HG02571 (cell line): Measurements from ENCODE around the gene SCGB1C2.
"Not testable (repeated sequence)": the region's sequence is repeated elsewhere in the genome, so short reads cannot be mapped to it uniquely, and the experiment has no call there.

Experiments used
- ATAC-seq: cut with Tn5 transposase; IDR thresholded peaks from one replicate; pipeline ENCODE4 v1.9.1; 2021; ENCODE audit warnings: mild to moderate bottlenecking, moderate library complexity; ENCODE audit not compliant: unreplicated experiment

The SCGB1C2 gene

DNA sequence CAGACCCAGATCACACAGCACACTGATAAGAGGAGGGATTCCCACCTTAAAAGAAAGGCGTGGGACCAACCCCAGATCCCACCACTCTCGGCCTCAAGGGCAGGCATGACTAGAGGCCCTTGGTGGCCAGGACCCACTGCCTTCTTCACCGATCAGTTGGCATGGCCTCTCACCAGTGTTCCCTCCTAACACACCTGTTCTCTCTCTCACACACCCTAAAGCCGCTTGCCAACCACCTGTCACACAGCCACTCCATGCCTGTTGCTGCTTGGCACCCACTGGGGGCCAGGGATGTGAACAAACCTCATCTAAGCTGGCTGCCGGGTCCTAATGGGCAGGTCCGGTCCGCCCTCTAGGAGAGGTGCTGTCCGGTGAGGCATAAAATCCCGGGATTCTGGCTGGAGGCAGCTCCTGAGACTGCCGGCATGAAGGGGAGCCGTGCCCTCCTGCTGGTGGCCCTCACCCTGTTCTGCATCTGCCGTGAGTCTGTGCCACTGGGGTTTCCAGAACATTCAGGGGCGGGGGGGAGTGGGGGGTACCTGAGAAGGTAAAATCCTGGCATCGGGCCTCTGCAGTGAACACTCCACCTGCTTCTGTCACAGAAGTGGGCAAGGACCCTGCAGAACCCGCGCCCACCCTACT, at the start of gene SCGB1C2:
SCGB1C2 (plus strand) TSS at position 404 of the 642 bp plus-strand sequence; CDS start at position 426, 22 bp downstream.
- not testable (repeated sequence) for ATAC-seq

DNA sequence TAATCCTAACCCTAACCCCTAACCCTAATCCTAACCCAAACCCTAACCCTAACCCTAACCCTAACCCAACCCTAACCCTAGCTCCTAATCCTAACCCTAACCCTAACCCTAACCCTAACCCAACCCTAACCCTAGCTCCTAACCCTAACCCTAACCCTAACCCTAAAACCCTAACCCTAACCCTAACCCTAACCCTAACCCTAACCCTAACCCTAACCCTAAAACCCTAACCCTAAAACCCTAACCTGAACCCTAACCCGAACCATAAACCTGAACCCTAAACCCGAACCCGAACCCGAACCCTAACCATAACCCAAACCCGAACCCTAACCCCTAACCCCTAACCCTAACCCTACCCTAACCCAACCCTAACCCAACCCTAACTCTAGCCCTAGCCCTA, 24.3 kb upstream of the SCGB1C2 start:
- not testable (repeated sequence) for ATAC-seq

DNA sequence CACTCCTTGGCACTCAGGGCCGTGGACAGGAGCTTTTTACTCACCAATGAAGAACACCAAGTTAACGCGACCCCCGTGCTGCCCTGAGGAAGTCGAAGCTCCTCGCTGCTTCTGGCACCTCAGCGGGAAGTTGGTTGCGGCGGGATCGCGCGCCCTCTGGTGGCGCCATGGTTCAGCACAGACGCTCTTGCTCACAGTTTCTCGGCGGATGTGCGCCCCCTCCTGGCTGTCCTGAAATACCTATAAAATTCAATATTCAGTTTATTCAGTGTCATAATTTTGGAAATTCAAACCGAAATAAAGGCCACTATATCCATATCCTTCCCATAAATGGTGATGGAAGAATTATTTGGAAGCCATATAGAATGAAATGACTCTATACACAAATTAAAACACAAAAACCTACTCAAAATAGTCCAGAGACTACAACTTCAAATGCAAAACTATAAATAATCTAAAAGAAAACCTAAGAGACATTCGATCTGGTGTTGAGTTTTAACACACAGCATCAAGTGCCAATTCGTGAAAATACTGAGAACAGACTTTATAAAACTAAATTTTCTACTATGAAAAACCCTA, 18.9 kb upstream of the SCGB1C2 start:
- not testable (repeated sequence) for ATAC-seq

DNA sequence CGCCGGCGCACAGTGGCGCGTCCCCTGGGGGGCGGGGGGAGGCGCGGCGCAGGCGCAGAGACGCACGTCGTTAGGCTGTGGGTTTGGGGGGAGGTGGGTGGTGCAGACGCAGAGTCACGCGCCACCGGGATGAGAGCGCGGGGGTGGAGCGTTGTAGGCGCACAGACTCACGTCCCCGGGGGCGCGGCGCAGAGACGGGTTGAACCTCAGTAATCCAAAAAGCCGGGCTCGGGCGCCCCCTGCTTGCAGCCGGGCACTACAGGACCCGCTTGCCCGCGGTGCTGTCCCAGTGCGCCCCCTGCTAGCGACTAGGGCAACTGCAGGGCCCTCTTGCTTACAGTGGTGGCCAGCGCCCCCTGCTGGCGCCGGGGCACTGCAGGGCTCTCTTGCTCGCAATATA, 3.4 kb upstream of the SCGB1C2 start:
- ATAC-seq: not testable (repeated sequence)

DNA sequence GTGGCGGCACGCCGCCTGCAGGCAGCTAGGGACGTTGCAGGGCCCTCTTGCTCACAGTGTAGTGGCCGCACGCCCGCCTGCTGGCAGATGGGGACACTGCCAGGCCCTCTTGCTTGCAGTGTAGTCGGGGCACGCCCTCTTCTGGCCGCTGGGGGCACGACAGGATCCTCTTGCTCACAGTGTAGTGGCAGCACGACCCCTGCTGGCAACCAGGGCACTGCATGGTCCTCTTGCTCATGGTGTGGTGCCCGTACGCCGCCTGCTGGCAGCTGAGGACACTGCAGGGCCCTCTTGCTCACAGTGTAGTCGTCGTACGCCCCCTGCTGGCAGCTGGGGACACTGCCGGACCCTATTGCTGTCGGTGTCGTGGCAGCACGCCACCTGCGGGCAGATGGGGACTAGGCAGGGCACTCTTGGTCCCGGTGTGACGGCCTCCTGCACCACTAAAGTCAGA, 3.0 kb upstream of the SCGB1C2 start:
- ATAC-seq: peak; percentile 58

DNA sequence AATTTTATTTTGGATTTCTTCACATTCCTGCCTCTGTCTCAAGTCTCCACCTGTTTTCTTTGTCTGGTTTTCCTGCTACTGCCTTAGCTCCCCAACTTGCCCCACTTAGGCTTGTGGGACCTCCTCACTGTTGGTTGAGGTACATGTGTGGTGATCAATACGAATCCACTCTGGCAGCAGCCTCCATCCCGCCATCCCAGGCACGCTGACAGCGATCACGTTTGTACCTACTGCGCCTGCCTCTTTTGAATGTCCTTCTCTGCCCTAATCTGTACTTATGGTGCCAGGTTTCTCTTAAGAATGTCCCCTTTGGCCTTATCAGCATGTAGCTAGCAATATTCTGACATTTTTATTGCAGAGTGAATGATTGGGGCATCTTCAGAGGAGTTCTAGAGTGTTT, 2.3 kb upstream of the SCGB1C2 start:
- ATAC-seq: not testable (repeated sequence)

DNA sequence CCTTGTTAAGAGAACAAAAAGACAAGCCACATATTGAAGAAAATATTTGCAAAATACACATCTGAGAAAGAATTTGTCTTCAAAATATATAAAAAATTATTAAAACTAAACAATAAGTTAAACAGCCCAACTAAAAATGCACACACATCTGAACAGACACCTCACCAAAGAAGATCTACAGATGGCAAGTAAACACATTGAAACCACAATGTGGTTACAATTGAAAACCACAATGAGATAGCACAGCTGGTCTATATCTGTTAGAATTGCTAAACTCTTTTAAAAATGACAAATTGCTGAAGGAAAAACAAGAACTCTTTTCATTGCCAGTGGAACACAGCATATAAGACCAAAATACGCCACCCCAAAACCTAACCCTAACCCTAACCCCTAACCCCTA, 1.5 kb upstream of the SCGB1C2 start:
- not testable (repeated sequence) for ATAC-seq

DNA sequence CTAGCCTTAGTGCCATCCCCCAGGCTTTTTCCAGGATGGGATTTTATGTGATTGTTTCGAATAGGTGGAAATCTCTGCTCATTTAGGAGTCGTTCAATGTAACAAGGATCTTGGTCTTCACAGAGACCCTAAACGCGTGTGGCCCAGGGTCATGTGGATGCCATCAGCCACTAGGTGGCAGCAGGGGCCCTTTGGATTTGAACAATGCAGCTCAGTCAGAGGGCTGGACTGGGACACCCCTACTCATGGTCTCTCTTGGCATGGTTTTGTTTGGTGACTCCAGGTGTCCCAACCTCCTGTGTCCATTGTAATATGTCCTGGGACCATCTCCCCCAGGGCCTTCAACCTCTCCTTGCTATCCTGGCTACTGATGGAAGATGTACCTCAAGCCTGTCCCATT, 838 bp upstream of the SCGB1C2 start:
- ATAC-seq: not testable (repeated sequence)

DNA sequence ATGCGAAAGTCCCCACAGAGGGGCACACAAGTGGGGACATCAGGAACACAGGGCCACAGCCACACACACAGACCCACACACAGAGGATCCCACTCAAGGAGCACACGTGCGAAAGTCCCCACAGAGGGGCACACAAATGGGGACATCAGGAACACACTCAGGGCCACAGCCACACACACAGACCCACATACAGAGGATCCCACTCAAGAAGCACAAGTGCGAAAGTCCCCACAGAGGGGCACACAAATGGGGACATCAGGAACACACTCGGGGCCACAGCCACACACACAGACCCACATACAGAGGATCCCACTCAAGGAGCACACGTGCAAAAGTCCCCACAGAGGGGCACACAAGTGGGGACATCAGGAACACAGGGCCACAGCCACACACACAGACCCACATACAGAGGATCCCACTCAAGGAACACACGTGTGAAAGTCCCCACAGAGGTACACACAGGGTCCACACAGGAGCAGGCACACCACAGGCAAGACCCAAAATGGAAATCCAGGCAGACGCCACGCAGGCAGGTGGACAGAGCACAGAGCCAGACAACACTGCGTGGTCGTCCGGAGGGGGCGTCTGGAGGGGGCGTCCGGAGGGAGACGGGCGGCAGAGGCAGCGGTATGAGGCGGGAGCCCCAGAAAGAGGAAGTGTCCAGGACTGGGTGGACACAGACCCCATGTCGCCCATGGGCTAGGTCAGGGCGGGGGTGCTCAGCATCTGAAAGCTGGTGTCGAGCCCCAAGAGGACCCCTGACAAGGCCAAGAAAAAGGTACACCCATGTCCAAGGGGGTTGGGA, 2.2 kb downstream of the SCGB1C2 start:
- not testable (repeated sequence) for ATAC-seq

DNA sequence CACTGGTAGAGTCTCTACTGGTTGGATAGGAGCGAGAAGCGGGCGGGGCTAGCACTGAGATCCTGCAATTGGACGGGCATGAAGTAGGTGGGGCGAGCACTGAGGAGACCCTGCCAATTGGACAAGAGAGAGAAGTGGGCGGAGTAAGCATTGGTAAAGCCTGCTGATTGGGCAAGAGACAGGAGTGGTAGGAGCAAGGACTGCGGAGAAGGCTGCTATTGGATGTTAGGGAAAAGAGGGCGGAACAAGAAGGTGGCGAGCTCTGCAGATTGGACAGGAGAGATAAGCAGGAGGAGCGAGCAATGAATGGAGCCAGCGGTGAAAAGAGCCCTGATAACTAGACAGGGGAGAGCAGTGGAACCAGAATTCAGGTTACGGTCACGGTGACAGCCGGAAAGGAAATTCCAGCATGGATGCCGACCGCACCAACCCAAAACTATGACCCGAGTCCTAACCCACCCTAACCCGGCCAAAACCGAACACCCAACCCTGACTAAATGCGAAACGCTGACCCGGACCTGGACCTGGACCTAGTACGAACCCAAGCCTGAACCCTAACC, 4.8 kb downstream of the SCGB1C2 start:
- ATAC-seq: no peak

DNA sequence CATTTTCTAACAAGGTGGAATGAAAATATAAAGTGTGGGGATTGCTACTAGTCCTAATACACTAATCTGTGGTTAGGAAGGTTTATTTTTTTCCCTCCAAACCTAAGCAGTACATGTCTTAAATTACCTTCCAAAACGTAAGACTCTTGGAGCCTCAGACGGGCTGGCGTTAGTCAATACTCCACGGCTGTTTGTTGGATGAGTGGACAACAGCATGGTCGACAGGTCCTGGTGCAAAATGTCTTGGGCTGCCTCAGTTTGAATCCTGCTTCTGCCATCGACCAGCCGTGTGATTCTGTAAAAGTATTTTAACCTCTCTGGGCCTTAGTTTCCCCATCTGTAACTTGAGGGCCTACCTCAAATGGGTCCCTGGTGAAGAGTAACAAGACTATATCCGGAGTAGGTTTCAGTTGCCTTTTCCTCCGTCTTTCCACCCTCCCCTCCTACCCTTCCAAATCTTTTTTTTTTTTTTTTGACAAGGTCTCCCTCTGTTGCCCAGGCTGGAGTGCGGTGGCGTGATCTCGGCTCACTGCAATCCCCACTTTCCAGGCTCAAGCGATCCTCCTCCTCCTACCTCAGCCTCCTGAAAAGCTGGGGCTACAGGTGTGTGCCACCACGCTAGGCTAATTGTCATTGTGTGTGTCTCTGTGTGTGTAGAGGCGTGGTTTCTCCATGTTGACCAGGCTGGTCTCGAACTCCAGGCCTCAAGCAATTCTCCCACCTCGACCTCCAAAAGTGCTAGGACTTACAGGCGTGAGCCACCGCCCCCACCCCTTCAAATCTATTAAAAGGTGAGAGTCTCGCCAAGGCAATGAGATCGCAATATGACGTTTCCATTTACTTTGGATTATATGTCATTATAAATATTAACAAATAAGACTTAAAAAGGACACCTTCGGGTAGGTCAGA, 5.8 kb downstream of the SCGB1C2 start:
- ATAC-seq: no peak

DNA sequence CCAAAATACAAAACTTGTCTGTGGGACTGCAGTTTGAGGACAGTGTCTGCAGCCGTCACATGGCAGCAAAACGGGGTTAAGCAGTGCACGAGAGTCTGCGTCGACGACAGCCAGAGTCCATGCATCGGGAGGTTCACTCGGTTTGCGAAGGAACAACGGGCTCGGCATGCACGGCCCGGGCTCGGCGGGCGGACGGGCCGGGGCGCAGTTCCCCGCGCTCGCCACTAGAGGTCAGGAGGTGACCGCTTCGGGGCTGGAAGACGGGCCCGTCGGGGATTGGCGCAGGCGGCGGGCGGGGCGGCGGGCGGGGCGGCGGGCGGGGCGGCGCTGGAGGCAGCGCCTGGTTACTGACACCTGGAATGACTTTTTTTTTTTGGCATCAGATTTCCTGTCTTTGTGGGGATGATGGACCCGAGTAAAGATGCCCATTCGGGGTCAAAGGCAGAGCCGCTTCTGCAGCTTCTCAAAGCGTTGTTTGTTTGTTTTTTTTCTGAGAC, 6.5 kb downstream of the SCGB1C2 start:
- ATAC-seq: no peak

DNA sequence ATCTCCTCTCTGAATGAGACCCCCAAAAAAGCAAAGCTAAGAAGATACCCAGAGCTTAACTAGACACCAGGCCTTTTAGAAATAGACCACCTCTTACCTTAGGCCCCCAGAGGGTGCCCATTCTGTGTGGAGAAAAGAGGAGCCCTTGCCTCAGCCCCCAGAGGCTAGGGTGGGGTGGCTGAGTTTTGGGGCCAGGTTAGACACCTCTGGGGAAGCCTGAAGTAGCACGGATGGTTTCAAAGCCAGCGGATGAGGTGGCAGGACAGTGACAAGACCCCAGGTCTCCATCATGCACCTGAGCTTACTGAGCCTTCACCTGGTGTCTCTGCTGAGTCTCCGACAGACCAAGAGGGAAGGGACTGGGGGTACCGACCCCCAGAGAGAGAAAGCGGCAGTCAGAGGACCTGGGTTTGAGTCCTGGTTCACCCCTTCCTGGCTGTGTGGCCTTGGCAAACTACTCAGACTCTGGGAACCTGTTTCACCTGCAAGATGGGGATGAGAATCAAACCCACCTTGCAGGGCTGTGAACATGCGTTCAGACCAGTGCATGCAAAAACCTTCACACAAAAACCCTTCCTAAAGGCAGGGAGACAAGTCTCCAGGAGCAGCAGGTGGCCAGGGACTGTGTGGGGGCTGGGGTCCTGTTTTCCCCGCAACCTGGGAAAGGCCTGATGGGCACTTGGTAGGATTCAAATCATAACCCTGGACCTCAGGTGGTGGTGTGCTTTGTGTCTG, 7.7 kb downstream of the SCGB1C2 start:
- ATAC-seq: no peak

DNA sequence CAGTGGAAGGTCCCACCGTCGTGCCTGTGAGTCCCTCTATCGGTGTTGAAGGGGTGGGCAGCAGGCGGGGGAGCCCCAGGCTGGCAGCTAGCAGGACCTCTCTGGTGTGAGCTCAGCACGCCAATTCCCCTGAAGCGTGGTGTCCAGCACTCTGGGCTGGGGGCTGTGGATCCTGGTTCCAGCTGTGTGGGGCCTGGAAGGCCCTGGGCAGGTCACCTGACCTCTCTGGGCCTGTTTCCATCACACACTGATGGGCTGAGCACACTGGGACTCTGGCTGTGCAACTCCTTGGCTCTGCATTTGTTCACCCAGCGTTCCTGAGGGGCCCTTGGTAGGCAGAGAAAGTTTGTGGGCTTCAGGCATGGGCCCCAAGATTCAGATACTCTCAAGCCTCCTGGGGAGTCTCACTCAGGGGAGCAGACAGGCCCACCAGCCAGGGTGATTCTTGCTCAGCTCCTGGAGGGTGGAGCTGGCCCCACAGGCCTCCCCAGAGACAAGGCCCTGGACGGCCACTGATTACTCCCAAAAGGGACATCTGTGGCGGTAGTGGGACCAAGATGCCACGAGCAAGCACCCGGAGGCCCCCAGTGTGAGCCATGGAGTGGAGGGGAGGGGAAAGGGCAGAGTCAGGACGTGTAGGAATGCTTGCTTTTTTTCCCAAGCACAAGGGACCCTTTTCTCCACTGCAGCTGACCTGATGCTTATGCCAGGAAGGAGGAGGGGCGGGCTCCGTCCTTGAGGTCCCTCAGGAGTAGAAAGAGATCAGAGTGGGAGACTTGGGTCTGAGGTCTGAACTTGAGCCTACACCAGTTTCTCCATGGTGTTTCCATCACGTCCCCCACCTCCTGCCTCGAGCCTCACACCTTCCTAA, 8.5 kb downstream of the SCGB1C2 start:
- no peak for ATAC-seq

DNA sequence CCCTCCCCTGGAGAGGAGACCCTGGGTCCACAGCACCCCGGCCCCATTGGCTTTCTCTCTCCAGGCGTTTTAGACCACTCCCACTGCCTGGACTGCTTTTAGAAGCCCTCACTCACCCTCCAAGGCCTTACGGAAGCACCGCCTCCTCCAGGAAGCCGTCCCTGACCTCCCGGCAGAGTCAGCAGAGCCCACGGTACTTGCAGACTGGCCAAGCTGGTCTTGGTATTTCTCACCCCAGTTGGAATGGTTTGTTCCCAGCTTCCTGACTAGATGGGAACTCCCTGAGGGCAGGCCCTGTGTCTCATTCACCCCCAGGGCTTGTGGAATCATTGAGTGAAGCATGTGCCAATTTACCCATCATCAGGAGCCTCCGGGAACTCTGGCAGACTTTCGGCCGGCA, 9.2 kb downstream of the SCGB1C2 start:
- no peak for ATAC-seq

DNA sequence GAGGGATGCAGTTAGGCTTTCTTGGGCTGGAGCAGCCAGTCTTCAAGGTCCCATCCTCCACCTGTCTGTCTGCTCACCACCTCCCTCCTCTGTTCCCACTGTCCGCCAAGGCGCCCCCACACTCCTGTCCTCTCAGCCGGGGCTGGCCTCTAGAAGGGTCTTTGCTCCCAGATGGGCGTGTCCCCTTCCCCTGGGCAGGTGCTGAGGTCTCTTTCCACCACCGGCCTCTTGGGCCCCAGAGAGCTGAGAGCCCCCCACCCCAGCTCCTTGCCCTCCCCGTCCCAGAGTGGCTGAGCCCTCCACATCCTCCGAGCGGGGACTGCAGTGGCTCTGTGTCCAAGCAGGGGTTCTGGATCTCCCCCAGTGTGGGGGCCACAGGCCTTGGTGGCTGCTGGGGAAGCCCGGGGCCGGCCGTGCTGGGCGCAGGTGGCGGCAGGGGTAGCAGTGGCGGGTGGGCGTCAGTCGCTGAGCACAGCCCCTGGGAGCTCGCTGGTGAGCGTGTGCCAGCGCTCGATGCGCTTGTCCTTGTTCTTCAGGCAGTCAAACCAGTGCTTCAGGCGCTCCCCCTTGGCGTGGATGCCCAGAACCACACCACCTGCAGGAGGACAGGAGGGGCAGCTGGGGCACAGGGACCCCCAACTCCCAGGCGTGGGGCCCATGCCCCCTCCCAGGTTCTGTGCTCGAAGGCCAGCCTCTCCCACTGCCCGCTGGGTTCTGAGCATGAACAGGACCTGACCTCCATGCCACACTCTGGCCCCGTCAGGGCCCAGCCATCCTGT, 9.8 kb downstream of the SCGB1C2 start:
- ATAC-seq: no peak

DNA sequence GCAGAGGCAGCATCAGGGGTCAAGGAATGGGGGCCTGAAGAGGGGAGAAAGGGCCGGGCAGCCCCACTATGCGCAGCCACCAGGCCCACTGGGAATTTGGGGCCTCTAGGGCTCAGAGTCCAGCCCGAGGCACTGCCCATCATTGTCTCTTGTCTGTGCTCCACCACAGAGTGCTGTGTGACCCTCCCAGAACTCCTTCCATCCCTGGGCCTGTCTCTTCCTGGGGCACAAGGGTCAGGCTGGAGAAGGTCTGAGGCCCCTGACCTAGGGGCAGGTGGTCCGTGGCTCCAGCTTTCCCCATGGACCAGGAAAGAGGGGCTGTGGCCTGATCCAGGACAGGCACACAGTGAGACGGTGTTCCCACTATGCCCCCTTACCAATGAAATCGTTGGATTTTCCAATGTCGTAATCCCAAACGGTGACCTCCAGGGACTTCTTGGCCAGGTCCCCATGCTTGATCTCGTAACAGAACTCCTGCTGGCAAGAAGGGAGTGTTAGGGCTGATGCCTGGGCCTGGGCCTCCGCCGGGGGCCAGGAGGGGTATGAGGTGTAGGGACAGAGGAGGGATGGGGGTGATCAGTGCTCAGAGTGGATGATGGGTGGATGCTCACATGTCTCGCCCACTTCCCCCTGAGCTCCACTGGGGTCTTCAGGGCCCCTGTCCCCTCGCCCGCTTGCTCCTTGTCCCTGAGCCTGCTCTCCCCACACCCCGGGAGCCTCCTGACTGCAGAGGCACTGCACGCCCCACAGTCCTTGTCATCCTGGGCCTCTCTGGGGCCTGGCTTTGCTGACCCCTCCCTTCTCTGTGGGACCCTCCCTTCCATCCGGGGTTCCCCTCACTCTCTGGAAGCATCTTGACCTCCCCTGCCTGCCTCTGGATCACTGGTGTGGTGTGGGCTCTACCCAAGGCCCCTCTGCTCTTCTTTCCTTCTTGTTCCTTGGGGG, 10.7 kb downstream of the SCGB1C2 start:
- no peak for ATAC-seq
